HG03520 (cell line): ENCODE measurements around the gene ISX.

Experiments
- ATAC-seq: cut with Tn5 transposase; IDR thresholded peaks from one replicate; pipeline ENCODE4 v1.9.1; 2021; ENCODE audit warnings: mild to moderate bottlenecking, moderate library complexity; ENCODE audit not compliant: unreplicated experiment

ISX gene

GRCh38 chr22:35109616-35110015 lies 43.7 kb downstream of the ISX start:
- no peak for ATAC-seq

- ATAC-seq, result no peak
These were observed 45.3 kb downstream of the ISX start for GRCh38 chr22:35111244-35111643.

- ATAC-seq, result no peak
These were observed 47.4 kb downstream of the ISX start for GRCh38 chr22:35113341-35113740.

DNA sequence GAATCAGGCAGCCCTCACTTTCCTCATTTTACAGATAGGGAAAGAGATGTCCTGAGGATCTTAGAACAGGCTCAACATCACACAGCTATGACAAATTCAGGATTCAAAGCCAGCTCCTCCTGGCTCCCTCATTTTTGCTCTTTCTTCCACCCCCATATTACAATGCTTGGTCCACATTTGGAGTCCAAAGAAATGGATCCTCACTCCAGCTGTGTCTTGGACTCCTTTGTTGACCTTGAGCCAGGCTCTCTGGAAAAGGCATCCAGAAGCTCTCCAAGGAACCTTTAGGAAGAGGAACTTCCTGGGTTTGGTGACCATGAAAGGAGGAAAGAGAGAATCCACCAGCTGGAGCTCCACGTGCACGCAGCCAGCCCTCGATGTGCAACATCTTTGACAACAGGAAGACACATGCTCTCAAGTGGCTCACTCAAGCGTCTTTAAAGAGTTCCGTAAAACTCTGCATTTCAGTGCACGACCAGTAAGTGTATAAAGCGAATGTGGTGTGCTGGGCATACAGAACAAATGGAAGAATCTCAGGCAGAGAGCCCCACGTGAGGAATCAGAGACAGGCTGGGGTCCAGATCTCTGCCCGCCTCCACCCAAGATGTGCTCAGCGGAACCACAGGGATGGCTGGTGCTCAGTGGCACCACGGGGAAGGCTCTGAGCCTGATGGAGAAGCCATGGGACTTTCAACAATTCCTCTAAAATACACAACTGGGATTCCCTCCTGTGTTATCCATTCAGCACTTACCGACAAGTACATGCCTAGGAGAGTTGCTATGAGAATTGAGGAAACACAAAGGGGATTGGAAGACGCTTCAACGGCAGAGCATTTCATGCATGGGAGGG lies 48.4 kb downstream of the ISX start:
- ATAC-seq, result no peak

- ATAC-seq, result no peak
These were observed 49.6 kb downstream of the ISX start for GRCh38 chr22:35115515-35115914.

DNA sequence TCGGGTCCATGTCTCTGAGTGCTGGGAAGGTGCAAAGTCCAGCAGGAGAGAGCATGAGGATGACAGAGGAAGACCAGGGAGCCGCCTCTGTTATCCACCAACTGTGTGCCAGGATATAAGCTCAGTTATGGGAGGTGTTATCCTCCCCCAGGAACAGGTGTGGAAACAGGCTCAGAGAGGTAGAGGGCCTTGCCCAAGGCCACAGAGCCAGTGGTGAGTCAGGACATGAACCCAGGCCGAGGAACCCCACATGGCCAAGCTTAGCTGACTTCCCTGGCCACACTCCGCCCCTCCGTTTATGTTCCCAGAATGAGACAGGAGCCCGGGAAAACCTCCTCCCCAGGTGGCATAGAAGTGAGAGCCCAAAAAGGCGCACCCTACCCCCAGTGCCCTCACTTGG lies 50.3 kb downstream of the ISX start:
- ATAC-seq, result no peak

GRCh38 chr22:35116817-35117216 lies 50.9 kb downstream of the ISX start:
- ATAC-seq, result no peak

DNA sequence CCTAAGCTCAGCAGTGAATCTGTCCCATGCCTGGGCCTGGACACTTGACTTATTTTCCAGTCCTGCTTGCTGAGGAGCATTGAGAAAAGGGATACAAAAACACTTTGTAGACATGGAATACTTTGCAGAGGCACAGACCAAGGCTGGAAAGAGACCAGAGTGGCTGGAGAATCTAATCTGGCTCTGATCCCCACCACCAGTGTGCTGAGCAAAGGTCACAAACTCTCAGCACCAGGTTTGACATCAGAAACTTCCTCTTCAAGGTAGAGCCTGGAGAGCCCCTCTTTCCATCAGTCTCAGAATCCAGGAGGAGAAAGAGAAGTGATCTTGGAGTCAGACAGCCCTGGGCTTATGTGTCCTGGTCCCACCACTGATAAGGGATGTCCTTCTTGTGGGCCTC lies 53.5 kb downstream of the ISX start:
- ATAC-seq, result no peak

DNA sequence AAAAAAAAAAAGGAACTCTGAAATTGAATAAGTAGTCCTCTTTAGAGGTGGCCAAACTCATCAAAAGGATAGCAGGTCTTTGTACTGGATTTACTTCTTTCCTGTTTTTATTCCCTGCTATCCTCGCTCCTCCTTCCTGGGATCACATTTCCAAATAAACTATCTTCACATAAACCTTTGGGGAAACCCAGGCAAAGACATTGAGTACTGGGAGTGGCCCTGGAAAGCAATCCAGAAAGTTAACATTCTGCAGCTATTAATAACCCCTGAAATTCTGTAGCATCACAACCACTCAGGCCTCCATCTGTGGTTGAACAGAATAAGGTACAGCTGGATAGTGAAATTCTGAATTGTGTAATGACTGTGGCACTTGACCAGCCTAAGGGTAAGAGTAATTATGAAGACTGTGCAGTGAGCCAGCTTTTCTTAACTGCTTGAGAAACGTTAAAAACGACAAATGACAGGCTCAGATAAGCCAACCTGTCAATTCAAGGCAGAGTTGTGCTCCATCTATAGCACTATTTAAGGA lies 58.8 kb downstream of the ISX start:
- ATAC-seq, result no peak

DNA sequence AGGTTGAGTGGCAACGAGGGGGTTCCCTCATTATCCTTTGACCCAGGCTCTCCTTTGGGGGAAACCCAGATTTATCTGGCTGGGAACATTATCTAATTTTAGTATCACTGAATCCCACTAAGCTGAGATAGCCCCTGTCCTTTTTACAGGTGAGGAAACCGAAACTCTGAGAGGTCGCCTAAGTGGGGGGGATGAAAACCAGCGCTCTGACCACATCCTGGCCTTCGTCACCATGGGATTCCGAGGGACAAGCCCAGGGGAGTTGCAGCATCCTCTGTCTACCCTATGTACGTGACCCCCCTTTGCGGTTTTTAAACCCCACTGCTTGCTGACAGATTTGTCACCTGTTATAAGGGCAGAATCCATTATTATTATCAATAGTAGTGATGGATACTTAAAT lies 61.0 kb downstream of the ISX start:
- ATAC-seq, result no peak

GRCh38 chr22:35128637-35129036 lies 62.7 kb downstream of the ISX start:
- no peak for ATAC-seq

GRCh38 chr22:35131525-35132000 lies 65.6 kb downstream of the ISX start:
- ATAC-seq, result no peak

GRCh38 chr22:35132568-35132967 lies 66.6 kb downstream of the ISX start:
- ATAC-seq, result no peak

DNA sequence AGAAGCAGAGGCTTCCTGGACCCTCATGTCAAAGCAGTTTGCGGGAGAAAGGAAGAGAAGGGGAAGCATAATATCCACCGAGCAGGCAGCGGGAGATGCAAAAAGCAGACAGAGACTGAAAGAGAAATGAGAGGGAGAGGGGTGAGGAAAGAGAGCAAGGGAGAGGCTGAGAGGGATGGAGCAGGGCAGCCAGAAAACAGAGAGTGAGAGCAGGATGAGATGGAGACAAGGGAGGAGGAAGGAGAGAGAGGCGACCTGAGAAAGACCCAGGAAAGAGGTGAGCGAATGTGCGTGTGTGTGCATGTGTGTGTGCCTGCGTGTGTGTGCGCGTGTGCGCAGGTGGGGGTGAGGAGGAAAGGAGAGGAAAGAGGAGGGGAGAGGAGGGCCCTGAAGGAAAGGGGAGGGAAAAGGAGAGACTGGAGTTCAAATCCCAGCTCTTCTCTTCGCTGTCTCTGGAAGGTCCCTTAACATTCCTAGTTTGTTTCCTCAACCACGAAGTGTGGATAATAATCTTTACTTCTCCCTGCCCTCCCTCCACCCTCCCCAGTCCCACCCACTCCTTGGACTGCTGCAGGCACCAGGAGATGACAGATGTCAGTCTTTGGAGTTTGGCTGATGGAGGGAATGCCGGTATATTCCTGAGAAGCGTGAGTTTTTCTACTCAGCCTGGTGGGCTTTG lies 67.9 kb downstream of the ISX start:
- no peak for ATAC-seq

GRCh38 chr22:35134637-35135036 lies 68.7 kb downstream of the ISX start:
- no peak for ATAC-seq

DNA sequence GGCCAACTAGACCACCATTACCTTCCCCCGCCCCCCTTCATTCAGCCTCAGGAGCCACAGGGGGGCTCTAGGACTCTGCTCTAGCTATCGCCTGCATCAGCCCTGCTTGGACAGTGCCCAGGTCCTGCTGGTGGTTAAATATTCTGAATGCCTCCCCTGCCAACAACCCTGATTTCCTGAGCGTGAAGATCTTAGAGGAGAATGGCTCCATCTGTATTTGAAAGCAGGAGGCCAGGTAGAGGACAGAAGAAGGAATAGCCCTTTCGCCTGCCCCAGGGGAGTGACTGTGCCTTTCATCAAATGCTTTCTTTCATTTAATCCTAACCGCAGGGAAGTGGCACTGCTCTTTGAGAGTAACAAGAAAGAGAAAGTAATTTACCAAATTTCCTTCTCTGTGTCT lies 69.2 kb downstream of the ISX start:
- no peak for ATAC-seq
